SK-MEL-5 (cell line): ENCODE results near the gene NINJ2. TPM values are rescaled to one million over a fixed set of nuclear protein-coding genes. Genes with fewer than 3 reads are reported as not detected.

Source experiments
- DNase-seq: peaks from one replicate; pipeline ENCODE4 v3.0.0-alpha.2; 2016; ENCODE audit warnings: low read depth, low spot score
- in situ Hi-C: cut with HindIII; loops from 2 replicates; pipeline ENCODE4 v1.10.0; 2016; ENCODE audit warnings: low sequenced_read_pairs, high pct_unique_total_duplicates, low pct_unique_long_range_greater_than_20kb
- small RNA-seq, 2 experiments: library from RNA; depleted of rRNA; stranded (forward); fragments of <200 nt; gene quantifications; one replicate each; pipeline ENCODE3, GENCODE V24; 2014
- total RNA-seq: library from RNA; depleted of rRNA; stranded (reverse); fragments of >200 nt; shearing (Covaris generic); gene quantifications from 2 replicates; pipeline ENCODE4 v1.2.3, GENCODE V29; 2014; rRNA removed

NINJ2 gene
- total RNA-seq, 1 experiment from 2014 or later: 0.26 TPM

DNA sequence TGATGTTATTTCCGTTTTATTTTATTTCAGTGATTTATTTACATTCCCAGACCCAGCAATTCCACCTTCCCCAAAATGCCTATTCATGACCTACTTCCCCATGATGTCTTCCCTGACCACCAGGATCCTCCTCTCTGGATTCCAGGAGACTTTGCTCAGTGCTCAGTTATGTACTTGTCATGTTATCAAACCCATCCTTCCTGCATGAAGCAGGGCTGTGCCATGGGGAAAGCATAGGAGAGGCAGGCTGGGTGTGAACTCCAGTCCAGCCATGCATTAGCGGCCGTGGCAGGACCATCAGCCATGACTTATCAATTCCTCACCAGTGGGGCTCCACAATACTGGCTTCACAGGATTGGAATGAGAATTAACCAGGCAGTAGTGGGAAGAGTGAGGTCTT is 145.7 kb downstream of the NINJ2 start:
- in situ Hi-C loops: no loop called here
- no peak for DNase-seq

Small RNA genes within 50 kb of the gene (small RNA-seq; reads per million reads assigned to genes)
- gene RNU7-103P: 0 reads per million in 2 experiments

Other genes with a start within 250 kb of the NINJ2 start
- gene B4GALNT3, start 203.5 kb downstream of the NINJ2 start, total RNA-seq: 0.34 and 1.2 TPM in 2 replicates
- 41.1 and 46.5 TPM in 2 replicates for gene WNK1, start 89.1 kb upstream of the NINJ2 start, total RNA-seq